ENCODE measurements around the gene ARID3B.

GRCh38 chr15:74628199-74628598, 87.2 kb downstream of the ARID3B start:
- TF ChIP-seq FOXK2 (IDR thresholded peaks at IDR 0.05) = no peak
- no peak for TF ChIP-seq TCF7L2 (IDR thresholded peaks at IDR 0.05; ENCODE audit: low read depth, low read length)
- no peak for TF ChIP-seq AFF4 (CRISPR knock-in tag; IDR thresholded peaks at IDR 0.05)

All from HepG2 (cell line).